HL-60 (cell line): Measurements from ENCODE around the gene PKD1.

Experiments used
- DNase-seq, 2 experiments: peaks; one replicate each; pipeline ENCODE4 v3.0.0-alpha.2; 2010 to 2020; ENCODE audit warnings: low read depth in 1 of 2, low spot score in 1 of 2
- H3K27ac ChIP-seq: fragments of 250-450 bp; sonication (Bioruptor Pico); replicated peaks from 2 replicates; pipeline ENCODE4 v1.5.1; 2020; ENCODE audit warnings: mild to moderate bottlenecking, moderate library complexity
- H3K27me3 ChIP-seq: fragments of 250-450 bp; sonication (Bioruptor Pico); 2 replicates; pipeline ENCODE4 v1.5.1; 2021; ENCODE audit warnings: mild to moderate bottlenecking, moderate library complexity; ENCODE audit not compliant: insufficient read depth, poor library complexity, severe bottlenecking
- H3K4me3 ChIP-seq: replicated peaks from 2 replicates; pipeline ENCODE4 v1.5.1; 2011; ENCODE audit warnings: mild to moderate bottlenecking, control low read depth, low read length; ENCODE audit not compliant: insufficient read depth
- CTCF ChIP-seq: IDR thresholded peaks from one replicate; pipeline ENCODE4 v1.5.1; 2011; ENCODE audit warnings: low read length, control low read depth, inconsistent platforms; ENCODE audit not compliant: insufficient read depth
- GABPA ChIP-seq: IDR thresholded peaks from 2 replicates; pipeline ENCODE4 v1.6.1; 2012; ENCODE audit warnings: low read depth
- POLR2AphosphoS5 ChIP-seq: IDR thresholded peaks from 2 replicates; pipeline ENCODE4 v1.6.1; 2012; ENCODE audit warnings: low read depth
- REST ChIP-seq: IDR thresholded peaks from 2 replicates; pipeline ENCODE4 v1.6.1; 2012; ENCODE audit warnings: low read depth; ENCODE audit not compliant: insufficient replicate concordance
- SPI1 ChIP-seq: IDR thresholded peaks from 2 replicates; pipeline ENCODE4 v1.6.1; 2012; ENCODE audit warnings: low read depth, mild to moderate bottlenecking, borderline replicate concordance

The PKD1 gene

GRCh38 chr16:2086812-2087747, 48.6 kb downstream of the PKD1 start:
- 0 out of 2 replicates have a peak, but pooled peaks have one; percentile 27 for TF ChIP-seq POLR2AphosphoS5
- no peak for TF ChIP-seq CTCF
- TF ChIP-seq GABPA: no peak
- no peak for TF ChIP-seq SPI1
- TF ChIP-seq REST: no peak
- DNase-seq: no peak
- Histone ChIP-seq H3K27me3 (no peaks in the 10 kb centered on the region), H3K27ac (no peak overlapping the region), H3K4me3 (no peak overlapping the region)

- H3K27me3 ChIP-seq: no peaks in the 10 kb centered on the region
- DNase-seq: no peak
- TF ChIP-seq REST (no peak), GABPA (no peak), SPI1 (no peak), POLR2AphosphoS5 (no peak), CTCF (no peak)
- H3K27ac ChIP-seq: no peak overlapping the region
- no peak overlapping the region for H3K4me3 ChIP-seq
These were observed 49.5 kb downstream of the PKD1 start for GRCh38 chr16:2086106-2086742.

GRCh38 chr16:2085669-2086068, 50.0 kb downstream of the PKD1 start:
- DNase-seq: no peak
- TF ChIP-seq SPI1 (no peak), CTCF (no peak), GABPA (no peak), POLR2AphosphoS5 (no peak), REST (no peak)
- no peaks in the 10 kb centered on the region for H3K27me3 ChIP-seq
- no peak overlapping the region for H3K27ac ChIP-seq
- H3K4me3 ChIP-seq: no peak overlapping the region
